ENCODE measurements around the gene SPRED1.

GRCh38 chr15:38275959-38276358 is 23.3 kb downstream of the SPRED1 start:
- TF ChIP-seq, protein P1, sequence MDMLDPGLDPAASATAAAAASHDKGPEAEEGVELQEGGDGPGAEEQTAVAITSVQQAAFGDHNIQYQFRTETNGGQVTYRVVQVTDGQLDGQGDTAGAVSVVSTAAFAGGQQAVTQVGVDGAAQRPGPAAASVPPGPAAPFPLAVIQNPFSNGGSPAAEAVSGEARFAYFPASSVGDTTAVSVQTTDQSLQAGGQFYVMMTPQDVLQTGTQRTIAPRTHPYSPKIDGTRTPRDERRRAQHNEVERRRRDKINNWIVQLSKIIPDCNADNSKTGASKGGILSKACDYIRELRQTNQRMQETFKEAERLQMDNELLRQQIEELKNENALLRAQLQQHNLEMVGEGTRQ (IDR thresholded peaks at IDR 0.05; ENCODE audit: low read depth, low read length), result no peak
- no peak for TF ChIP-seq RAD21 (IDR thresholded peaks at IDR 0.05; ENCODE audit: low read length)
- no peak for TF ChIP-seq POLR2A (IDR thresholded peaks at IDR 0.05; ENCODE audit: low read depth, low read length)
